Measurements from ENCODE around the gene PDK3. TPM values are rescaled to one million over a fixed set of nuclear protein-coding genes. Genes with fewer than 3 reads are reported as not detected.

Gene PDK3
- total RNA-seq, 1 experiment from 2014 or later = 47.3 TPM

DNA sequence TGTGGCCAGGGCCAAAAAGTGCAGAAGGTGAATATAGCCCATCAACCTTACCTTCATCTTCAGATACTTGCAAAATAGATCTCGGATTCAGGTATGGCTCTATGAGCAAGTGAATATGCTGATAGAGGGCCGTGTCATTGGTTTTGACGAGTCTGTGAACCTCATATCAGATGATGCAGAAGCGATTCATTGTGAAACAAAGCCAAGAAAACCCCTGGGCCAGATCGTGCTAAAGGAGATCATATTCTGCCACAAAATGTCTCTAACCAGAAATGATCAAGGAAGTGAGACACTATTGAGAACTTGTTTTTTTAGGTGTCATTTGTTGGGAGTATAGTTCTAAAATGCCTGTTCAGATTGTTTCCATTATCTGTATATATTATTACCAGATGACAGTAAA lies 48.3 kb downstream of the PDK3 start:
- no peaks in the 10 kb centered on the region for H3K27me3 ChIP-seq (ENCODE audit: insufficient read depth, low read length)
- no peak overlapping the region for H4K8ac ChIP-seq (replicated peaks; ENCODE audit: insufficient read length, low read depth, low read length)
- no peak overlapping the region for H2BK12ac ChIP-seq (ENCODE audit: insufficient read length, low read depth, low read length)
- H2BK5ac ChIP-seq (ENCODE audit: insufficient read length, low read length) = no peak overlapping the region
- H2AFZ ChIP-seq (ENCODE audit: low read length) = no peak overlapping the region
- no peak overlapping the region for H3K27ac Mint-ChIP-seq
- no peaks in the 10 kb centered on the region for H3K23me2 ChIP-seq (ENCODE audit: insufficient read length, low read depth, low read length, poor library complexity, severe bottlenecking)
- H3K9ac ChIP-seq (ENCODE audit: extremely low read depth, insufficient read length, low read length) = no peak overlapping the region
- no peaks in the 10 kb centered on the region for H3K4me1 ChIP-seq (ENCODE audit: insufficient read depth, low read length)
- H2AK5ac ChIP-seq (ENCODE audit: insufficient read length, low read length) = no peak overlapping the region
- H3K9me3 ChIP-seq (ENCODE audit: control insufficient read depth, low read depth, low read length) = no peaks in the 10 kb centered on the region
- TF ChIP-seq, protein P1, sequence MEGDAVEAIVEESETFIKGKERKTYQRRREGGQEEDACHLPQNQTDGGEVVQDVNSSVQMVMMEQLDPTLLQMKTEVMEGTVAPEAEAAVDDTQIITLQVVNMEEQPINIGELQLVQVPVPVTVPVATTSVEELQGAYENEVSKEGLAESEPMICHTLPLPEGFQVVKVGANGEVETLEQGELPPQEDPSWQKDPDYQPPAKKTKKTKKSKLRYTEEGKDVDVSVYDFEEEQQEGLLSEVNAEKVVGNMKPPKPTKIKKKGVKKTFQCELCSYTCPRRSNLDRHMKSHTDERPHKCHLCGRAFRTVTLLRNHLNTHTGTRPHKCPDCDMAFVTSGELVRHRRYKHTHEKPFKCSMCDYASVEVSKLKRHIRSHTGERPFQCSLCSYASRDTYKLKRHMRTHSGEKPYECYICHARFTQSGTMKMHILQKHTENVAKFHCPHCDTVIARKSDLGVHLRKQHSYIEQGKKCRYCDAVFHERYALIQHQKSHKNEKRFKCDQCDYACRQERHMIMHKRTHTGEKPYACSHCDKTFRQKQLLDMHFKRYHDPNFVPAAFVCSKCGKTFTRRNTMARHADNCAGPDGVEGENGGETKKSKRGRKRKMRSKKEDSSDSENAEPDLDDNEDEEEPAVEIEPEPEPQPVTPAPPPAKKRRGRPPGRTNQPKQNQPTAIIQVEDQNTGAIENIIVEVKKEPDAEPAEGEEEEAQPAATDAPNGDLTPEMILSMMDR (conservative IDR thresholded peaks at IDR 0.05) = no peak
- H3K4ac ChIP-seq (ENCODE audit: low read depth, low read length) = no peak overlapping the region
- H3K23ac ChIP-seq (ENCODE audit: insufficient read length, low read depth, low read length) = no peak overlapping the region
- no peak overlapping the region for H2BK15ac ChIP-seq (ENCODE audit: low read depth, low read length)
- no peak overlapping the region for H3T11ph ChIP-seq (ENCODE audit: low read length)
- no peak overlapping the region for H3K18ac ChIP-seq (ENCODE audit: insufficient read length, low read depth, low read length)
- no peak for DNase-seq
- no peaks in the 10 kb centered on the region for H4K20me1 ChIP-seq (ENCODE audit: control insufficient read depth, insufficient read depth, insufficient read length)
- no peak overlapping the region for H3K56ac ChIP-seq (ENCODE audit: insufficient read length, low read depth, low read length)
- H4K5ac ChIP-seq (ENCODE audit: insufficient read length, low read depth, low read length) = no peak overlapping the region
- no peak overlapping the region for H3K27ac ChIP-seq (ENCODE audit: insufficient read length, low read depth, low read length)
- WGBS (ENCODE audit: extremely low coverage, insufficient read length, low lambda C conversion rate) = no CpG with 5 or more reads among the region's 5 CpGs
- no peaks in the 10 kb centered on the region for H3K27me3 Mint-ChIP-seq (ENCODE audit: low read depth)
- H3K14ac ChIP-seq (ENCODE audit: insufficient read depth, low read length) = no peak overlapping the region
- no peak overlapping the region for H3K4me2 ChIP-seq (ENCODE audit: insufficient read depth, insufficient read length, low read length)
- no peaks in the 10 kb centered on the region for H3K79me1 ChIP-seq (ENCODE audit: insufficient read depth, low read depth, low read length, poor library complexity, severe bottlenecking)
- H3K4me3 Mint-ChIP-seq = no peak overlapping the region
- no peaks in the 10 kb centered on the region for H3K9me3 Mint-ChIP-seq
- H2BK20ac ChIP-seq (ENCODE audit: low read depth, low read length, poor library complexity, severe bottlenecking) = no peak overlapping the region
- H3K4me1 Mint-ChIP-seq = peaks cover 4% of the 10 kb centered on the region in 2 experiments; a peak in 3 of 4 replicates
- no peaks in the 10 kb centered on the region for H3K79me2 ChIP-seq (ENCODE audit: insufficient read depth, low read length)
- H3K36me3 Mint-ChIP-seq (ENCODE audit: insufficient read depth in 1 of 3, low read depth in 3 of 3) = peaks cover 3 to 28% (median 10%) of the 10 kb centered on the region in 3 experiments; a peak in 6 of 7 replicates
- H4K91ac ChIP-seq (ENCODE audit: insufficient read length, low read depth, low read length) = no peak overlapping the region
- no peak overlapping the region for H2BK120ac ChIP-seq (ENCODE audit: low read depth, low read length, poor library complexity, severe bottlenecking)

Data from H9 (cell line).